Measurements from ENCODE around the gene POLR1G.

POLR1G gene

DNA sequence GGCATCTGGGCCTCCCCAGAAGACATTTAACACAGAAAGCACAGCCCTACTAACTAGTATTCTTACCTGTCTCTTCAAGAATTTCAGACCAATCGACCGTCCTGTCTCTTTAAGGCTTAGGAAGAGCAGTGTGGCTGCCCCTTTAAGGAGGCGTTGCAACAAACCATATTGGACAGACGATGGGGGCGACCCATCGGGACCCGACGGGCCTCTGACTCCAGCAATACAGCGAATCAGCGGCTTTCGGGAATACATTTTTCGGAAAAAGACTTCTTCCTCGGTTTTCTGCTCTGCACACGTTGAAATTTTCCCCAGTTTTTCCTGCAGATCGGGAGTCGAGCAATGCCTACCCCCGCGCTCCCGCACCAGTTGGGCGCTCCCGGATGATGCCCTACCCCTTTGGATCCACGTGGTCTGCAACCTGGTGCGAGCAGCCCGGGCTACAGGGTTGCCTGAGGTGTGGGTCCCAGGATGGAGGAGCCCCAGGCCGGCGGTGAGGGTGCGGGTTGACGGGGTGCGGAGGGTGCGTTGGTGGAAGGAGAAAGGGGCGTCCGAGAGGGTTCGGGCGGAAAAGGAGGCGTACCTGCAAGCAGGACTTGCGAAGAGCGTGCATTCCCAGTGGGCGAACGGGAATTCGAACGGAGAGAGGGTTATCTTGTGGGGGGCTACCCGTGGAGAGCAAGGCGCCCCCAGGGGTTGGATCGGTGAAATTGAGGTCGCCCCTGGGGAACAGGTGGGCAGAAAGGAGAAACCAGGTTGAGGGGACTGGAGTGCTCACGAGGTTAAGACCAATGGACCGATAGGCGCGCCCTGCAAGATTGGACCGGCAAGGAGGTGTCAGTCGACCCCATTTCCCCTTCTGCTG is at the start of gene POLR1G:
POLR1G (plus strand) TSS at position 419 of the 865 bp plus-strand sequence; CDS start at position 472, 53 bp downstream.
- peak; percentile 78 for DNase-seq

DNA sequence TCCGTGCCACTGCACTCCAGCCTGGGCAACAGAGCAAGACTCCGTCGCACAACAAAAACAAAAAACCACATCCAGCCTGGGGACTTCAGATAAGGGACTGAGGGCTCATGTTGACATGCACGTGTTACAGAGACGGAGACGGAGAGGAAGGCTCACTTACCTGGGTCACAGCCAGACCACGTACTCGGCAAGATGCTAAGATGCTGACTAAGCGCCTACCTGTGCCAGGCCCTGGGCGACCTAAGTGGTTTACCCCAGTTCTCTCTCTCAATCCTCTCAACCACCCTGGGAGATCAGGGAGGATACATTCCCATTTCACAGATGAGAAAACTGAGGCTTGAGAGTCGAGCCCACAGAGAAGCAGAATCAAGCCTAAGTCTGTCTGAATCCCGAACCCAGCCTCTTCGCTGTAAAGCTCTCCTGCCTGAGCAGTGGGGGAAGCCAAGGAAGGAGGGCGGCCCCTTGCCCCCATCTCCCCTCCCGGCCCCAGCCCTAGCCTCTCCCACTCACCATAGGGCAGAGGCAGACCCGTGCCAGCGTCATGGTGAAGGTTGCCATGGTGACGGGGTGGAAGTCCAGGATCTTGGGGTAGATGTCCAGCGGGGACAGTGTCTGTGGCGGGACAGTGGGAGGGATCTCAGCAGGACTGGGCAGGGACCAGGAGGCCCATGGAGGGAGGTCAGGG is 49.5 kb upstream of the POLR1G start:
- no peak for DNase-seq

DNA sequence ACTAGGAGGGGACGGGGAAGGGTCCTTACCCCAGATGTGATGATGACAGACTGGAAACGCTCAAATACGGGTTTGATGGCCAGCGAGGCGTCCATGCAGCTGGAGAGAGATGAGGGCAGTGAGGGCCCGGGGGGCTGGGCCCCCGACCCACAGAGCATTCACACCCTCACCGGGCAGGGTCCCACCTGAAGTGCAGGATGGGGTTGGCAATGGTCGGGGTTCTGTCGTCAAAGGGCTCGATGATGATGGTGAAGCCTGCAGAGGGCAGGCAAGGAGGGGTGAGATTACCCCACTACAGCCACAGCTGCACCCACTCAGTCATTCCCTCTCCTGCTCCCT is 49.0 kb upstream of the POLR1G start:
- DNase-seq = no peak

- DNase-seq = no peak
Measured at GRCh38 chr19:45358213-45358792, 48.1 kb upstream of the POLR1G start.

GRCh38 chr19:45361608-45362007 is 44.8 kb upstream of the POLR1G start:
- DNase-seq = no peak

- no peak for DNase-seq
Measured at GRCh38 chr19:45362291-45362690, 44.2 kb upstream of the POLR1G start.

- no peak for DNase-seq
Measured at GRCh38 chr19:45363861-45364459, 42.5 kb upstream of the POLR1G start.

DNA sequence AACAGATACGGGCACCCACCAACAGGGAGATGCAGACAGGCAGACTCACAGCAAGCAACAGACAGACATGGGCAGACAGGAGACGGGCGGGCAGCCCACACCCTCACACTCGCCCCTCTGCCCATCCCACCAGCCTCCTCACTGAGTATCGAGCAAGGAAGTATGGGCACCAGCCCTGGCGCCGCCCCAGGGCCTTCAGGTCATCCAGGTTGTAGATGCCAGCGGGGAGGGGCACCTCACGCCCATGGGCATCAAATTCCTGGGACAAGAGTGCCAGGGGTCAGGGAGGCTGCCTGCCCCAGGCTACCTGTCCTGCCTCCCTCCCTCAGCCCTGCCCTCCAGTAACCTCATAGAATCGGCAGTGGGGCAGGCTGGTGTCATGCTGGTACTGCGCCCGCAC is 41.7 kb upstream of the POLR1G start:
- no peak for DNase-seq

GRCh38 chr19:45368127-45368526 is 38.3 kb upstream of the POLR1G start:
- no peak for DNase-seq

GRCh38 chr19:45368737-45369340 is 37.6 kb upstream of the POLR1G start:
- DNase-seq = no peak

DNA sequence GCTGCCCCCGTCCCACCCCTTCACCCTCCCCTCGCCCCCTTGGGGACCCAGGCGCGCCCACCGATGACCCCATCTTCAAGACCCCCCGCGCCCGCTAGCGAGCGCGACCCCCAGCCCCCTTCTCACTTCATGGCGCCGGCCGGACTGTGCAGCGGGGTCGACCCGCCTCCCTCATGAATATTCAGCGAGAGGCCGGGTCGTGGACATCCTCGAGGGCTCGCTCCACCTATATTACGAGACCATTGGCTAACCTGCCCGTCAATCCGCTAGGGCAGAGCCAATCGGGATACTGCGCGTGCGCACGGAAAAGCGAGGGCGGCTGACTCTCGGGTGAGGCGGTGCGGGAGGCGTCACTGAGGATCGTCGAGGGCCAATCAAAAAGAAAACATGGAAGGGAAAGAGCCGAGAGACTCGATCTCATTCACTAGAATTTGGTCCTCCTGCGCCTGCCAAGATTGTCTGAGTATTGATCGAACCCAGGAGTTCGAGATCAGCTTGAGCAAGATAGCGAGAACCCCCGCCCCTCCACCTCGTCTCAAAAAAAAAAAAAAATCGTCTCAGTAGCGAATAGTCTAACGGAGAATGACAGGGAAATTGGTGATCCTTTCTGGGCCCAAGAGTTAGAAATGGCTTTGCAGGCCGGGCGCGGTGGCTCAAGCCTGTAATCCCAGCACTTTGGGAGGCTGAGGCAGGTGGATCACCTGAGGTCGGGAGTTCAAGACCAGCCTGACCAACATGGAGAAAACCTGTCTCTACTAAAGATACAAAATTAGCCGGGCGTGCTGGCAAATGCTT is 35.8 kb upstream of the POLR1G start, which contains the start of gene ERCC2:
ERCC2 (minus strand) TSS at position 164 of the 795 bp plus-strand sequence; CDS start at position 131, 33 bp downstream.
- DNase-seq = peak; percentile 90

DNA sequence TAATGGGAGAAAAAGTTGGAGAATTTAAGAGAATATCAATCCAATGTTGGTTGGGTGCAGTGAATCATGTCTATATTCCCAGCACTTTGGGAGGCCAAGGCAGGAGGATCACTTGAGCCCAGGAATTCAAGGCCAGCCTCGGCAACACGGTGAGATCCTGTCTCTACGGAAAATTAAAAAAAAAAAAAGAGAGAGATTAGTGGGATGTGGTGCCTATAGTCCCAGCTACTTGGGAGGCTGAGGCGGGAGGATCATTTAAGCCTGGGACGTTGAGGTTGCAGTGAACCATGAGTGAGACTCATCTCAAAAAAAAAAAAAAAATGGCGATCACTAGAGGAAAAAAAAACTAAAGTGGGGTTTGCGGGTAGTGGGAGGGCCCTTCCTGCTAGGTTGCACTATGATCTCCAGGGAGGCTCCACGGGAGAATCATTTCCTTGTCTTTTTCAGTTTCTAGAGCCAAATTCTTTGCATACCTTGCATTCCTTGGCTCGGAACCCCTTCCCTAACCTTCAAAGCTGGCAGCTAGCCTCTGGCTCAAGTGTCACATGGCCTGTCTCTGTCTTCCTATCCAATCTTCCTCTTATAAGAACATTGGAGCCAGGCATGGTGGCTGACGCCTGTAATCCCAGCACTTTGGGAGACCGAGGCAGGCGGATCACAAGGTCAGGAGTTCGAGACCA is 30.3 kb upstream of the POLR1G start:
- DNase-seq = no peak

DNA sequence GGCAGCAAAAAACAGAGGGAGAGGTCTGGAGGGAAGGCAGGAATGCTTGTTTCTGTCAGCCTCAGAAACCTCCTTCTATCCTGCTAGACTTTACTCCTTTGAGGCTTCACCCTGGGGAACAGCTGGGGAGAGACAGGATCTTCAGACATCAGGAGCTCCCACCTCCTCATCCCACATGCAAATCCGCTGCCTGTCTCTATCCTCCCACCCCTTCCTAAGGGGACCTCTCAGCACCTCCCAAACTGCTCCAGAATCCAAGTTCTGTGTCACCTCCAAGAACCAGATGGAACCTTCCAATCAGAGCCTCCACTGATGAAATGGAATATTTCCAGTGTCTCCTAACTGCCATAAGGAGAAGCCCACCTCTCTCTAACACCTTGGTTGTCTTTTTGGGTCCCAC is 26.3 kb upstream of the POLR1G start:
- no peak for DNase-seq

DNA sequence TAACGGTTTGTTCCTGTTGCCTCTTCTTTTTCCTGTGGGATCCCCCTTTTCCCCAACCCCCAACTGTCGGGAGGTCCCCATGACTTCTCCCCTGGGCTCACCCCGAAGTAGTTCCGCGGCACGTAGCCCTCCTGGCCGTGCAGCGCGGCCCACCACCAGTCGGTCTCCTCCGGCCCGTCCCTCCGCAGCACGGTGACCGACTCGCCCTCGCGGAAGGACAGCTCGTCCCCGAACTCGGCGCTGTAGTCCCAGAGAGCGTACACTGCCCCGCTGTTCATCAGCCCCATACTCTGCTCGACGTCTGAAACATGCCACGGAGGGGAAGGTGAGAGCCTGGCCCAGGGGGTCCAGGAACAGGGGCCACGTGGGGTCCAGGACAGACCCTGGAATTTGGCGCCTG is 24.0 kb upstream of the POLR1G start:
- DNase-seq = no peak

DNA sequence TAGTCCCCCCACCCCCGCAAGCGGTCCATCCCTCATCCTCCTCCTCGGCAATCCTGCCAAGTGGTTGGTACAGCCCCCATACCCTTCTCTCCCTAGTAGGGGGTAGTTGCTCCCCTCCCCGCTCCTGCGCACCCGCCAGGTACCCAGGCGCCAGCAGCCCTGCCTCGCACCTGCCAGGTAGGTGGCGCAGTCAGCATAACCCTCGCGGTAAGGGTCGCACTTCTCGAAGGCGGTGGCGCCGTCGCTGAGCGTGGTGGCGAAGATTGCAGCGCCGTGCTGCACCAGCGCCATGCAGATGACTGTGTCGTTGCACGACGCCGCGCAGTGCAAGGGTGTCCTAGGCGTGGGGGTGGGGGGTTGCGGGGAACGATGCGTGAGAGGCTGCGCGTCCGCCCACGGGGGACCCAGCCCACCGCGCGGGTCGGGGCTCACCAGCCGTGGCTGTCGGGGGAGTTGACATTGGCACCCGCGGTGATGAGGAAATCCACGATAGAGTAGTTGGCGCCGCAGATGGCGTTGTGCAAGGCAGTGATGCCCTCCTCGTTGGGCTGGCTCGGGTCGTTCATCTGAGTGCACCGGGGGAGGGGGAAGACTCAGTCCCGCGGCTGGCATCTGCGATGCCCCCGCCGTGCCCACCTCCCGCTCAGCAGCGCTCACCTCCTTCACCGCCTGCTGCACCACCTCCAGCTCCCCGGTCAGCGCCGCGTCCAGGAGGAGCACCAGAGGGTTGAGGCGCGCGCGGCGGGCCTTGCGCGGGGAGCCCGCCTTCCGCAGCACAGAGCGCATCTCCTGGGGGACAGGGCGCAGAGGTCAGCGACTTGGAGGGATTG is 20.8 kb upstream of the POLR1G start:
- no peak for DNase-seq

GRCh38 chr19:45391346-45391745 is 15.1 kb upstream of the POLR1G start:
- DNase-seq = no peak

DNA sequence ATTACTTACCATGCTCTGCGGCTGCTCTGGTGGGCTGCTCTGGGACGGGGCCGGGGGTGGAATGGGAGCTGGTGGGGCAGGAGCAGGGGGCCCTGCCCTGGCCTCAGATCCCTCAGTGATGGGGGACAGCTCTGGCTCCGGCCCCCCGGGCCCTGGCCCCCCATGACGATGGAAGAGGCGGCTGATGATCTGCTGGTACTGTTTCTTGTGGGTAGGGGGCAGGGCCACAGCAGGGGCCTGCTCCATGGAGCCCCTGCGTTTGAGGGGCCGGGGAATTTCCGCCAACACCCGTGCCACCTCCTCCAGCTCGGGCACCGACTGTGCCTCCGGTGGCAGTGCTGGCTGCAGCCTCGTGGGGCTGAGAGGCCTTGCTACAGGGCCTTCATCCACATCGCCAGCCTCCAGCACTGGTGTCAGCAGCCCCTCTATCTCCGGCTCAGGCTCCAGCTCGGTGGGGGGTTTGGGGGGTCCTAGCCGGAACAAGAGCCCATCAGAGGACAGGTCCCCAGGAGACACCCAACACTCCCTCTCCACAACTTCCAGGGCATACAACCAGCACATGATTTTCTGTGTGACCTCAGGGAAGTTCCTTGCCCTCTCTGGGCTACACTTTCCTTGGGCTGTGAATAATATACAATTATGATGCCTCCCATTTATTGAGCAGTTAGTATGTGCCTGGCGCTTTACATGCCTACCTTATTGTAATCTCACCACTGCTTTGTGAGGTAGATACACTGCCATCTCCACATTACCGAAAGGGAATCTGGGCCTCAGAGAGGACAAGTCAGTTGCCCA is 14.4 kb upstream of the POLR1G start:
- DNase-seq = no peak

GRCh38 chr19:45395821-45396617 is 10.4 kb upstream of the POLR1G start:
- DNase-seq = no peak

DNA sequence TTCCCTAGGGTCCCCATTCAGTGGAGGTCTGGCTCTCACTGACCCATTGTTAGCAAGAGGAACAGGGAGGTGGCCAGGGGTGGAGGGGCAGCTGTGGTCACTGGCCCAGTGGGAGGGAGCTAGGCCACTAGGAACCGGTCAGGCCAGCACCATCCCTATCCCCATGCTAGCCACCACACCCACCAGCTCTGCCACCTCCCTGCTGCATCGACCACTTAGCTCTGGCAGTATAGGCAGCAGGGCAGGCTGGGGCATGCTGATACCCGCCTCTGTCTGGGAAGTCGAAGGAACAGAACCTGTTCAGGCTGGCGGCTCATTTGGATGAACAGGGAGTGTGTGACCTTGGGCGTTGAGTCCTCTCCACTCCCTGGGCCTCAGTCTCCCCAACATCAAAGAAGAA is 6.3 kb upstream of the POLR1G start:
- no peak for DNase-seq

Measured in GF-D8 (cell line).